NCI-H146 treated with DMSO at 0.1 percent for 48 hours (cell line): ENCODE results near the gene MFSD12.
"Not testable (repeated sequence)": the region's sequence is repeated elsewhere in the genome, so short reads cannot be mapped to it uniquely, and the experiment has no call there.

Source experiments
- DNase-seq: peaks from one replicate; lab custom pipeline; 2025; ENCODE audit not compliant: unreplicated experiment; lab: John Stamatoyannopoulos, UW

The MFSD12 gene

DNA sequence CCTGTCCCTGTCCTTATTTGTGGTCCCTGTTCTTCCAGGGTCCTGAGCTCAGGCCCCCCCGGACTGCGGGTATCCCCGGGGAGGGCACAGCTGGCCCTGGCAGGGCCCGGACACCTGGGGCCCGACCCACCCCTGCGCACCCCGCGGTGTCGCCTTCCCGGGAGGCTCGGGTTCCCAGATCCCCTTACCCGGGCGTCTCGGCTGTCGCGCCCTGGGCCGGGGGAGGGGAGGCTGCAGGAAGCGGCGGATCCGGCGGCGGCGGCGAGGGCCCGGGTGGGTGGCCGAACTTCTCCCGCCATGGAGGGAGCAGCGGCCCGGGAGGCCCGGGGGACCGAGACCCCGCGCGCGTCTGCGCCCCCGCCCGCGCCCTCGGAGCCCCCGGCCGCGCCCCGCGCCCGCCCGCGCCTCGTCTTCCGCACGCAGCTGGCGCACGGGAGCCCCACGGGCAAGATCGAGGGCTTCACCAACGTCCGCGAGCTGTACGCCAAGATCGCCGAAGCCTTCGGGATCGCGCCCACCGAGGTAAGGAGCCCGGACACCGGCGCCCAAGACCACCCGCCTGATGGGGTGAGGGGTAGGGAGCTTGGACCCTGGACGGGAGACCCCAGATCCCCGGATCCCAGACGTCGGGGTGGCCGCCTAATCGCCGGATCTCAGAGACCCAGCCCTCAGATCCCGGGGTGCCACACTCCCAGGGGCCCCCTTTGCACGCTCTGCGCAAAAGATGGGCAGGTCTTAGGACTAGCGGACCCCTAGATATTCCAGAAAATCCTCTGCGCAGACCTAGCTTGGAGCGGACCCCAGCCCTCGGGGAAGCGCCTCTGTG, 28.1 kb upstream of the MFSD12 start, which contains the start of gene GIPC3:
TSS of gene GIPC3 (plus strand) at position 178 of the 826 bp plus-strand sequence. CDS start at position 298, 120 bp downstream.
- no peak for DNase-seq

DNA sequence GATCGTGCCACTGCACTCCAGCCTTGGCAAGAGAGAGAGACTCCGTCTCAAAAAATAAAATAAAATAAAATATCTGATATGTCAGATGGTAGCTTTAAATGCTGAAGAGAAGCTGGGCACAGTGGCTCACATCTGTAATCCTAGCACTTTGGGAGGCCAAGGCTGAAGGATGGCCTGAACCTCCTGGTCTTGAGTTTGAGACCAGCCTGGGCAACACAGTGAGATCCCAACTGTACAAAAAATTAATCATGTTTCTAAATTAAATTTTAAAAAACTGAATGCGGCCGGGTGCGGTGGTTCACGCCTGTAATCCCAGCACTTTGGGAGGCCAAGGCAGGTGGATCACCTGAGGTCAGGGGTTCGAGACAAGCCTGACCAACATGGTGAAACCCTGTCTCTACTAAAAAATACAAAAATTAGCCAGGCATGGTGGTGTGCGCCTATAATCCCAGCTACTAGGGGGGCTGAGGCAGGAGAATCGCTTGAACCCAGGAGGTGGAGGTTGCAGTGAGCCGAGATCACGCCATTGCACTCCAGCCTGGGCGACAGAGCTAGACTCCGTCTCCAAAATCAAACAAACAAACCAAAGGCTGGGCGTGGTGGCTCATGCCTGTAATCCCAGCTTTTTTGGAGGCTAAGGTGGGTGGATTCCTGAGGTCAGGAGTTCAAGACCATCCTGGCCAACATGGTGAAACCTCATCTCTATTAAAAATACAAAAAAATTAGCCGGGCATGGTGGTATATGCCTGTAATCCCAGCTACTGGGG, 26.8 kb upstream of the MFSD12 start:
- DNase-seq: not testable (repeated sequence)

DNA sequence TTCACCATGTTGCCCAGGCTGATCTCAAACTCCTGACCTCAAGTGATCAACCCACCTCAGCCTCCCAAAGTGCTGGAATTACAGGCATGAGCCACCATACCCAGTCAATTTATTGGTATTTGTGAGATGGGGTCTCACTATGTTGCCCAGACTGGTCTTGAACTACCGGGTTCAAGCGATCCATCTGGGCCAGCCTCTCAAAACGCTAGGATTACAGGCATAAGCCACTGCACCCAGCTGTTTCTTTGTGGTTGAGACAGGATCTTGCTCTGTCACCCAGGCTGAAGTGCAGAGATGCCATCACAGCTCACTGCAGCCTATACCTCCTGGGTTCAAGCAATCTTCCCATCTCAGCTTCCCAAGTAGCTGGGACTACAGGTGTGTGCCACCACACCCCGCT, 24.4 kb upstream of the MFSD12 start:
- DNase-seq: not testable (repeated sequence)

DNA sequence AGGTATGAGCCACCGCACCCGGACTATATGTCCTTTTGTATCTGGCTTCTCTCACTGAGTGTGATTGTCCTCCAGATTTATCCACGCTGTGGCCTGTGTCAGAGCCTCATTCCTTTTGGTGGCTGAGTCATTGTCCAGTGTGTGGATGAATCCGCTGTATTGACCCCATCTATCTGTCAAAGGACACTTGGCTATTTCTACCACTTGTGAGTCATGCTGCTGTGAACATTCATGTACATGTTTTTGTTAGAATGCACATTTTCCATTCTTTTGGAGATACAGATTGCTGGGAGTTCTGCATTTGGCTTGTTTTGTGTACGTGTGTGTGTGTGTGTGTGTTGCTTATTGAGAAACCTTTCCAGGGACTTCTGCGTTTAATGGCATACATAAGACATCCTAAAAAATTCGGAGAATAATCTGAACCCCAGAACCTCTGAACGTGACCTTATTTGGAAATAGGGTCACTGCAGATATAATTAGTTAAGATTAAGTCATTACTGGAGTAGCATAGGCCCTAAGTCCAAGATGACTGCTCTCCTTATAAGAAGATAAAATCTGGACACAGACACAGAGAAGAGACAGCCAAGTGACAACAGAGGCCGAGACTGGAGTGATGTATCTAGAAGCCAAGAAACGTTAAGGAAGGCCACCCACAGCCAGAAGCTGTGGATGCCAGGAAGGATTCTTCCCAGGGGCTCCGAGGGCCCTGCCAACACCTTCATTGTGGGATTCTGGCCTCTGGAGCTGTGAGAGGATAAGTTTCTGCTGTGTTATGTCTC, 23.0 kb upstream of the MFSD12 start:
- no peak for DNase-seq

DNA sequence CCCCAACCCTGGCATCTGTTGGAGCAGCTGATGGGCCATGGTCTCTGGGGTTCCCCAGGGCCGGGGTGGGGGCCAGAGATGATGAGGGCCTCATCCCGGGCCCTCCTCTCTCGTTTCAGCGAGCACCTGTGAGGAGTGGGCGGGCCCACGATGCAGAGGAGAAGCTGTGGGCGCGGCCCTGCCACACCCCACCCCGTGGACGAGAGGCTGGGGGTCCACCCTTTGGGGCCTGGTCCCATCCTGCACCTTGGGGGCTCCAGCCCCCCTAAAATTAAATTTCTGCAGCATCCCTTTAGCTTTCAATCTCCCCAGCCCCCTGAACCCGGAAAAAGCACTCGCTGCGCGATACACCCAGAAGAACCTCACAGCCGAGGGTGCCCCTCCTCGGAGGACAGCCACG, 21.0 kb upstream of the MFSD12 start:
- no peak for DNase-seq

DNA sequence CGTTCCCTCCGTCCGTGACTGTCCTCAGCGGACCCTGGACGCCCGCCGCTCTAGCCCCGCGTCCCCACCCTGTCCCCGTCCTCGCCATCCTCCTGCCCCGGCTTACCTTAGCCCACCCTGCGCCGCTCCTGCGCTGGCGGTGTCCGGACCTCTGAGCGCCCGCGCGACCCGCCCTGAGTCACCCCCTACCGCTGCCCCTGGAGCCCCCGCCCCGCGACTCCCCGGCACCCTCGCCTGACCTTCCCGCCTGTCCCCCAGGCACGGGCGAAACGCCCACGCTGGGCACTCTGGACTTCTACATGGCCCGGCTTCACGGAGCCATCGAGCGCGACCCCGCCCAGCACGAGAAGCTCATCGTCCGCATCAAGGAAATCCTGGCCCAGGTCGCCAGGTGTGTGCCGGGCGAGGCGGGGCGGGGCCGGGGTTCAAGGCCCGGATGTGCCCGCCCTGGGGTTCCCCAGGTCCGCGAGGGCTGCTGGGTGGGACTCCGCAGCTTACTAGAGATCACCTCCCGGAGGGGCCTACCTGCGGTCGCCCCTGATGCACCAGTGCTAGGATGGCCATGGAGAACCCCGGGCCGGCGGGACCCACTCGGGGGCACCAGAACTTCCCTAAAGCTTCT, 20.4 kb upstream of the MFSD12 start:
- DNase-seq: no peak

DNA sequence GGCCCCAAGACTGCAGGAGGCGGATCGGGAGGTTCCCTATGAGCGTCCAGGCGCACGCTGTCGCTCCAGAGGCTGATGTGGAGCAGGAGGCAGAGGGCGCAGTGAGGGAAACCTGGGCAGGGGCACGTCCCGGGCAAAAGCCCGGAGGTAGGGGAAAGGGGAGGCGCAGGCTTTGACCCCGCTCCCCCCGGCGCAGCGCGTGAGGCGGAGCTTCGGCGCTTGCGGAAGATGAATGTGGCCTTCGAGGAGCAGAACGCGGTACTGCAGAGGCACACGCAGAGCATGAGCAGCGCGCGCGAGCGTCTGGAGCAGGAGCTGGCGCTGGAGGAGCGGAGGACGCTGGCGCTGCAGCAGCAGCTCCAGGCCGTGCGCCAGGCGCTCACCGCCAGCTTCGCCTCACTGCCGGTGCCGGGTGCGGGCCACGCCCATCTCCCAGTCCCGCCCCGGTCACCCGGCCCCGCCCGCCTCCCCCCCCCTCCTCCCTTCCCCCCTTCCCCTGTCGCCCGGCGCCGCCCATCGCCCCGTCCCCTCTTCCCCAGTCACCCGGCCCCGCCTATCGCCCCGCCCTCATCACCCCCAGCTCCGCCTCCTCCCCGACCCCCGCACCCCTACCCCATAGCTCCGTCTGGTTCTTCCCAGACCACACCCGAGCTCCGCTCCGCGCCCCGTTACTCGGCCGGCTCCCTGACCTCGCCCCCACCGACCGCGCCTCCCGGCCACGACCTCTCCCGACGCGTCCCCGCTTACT, 19.5 kb upstream of the MFSD12 start:
- no peak for DNase-seq

DNA sequence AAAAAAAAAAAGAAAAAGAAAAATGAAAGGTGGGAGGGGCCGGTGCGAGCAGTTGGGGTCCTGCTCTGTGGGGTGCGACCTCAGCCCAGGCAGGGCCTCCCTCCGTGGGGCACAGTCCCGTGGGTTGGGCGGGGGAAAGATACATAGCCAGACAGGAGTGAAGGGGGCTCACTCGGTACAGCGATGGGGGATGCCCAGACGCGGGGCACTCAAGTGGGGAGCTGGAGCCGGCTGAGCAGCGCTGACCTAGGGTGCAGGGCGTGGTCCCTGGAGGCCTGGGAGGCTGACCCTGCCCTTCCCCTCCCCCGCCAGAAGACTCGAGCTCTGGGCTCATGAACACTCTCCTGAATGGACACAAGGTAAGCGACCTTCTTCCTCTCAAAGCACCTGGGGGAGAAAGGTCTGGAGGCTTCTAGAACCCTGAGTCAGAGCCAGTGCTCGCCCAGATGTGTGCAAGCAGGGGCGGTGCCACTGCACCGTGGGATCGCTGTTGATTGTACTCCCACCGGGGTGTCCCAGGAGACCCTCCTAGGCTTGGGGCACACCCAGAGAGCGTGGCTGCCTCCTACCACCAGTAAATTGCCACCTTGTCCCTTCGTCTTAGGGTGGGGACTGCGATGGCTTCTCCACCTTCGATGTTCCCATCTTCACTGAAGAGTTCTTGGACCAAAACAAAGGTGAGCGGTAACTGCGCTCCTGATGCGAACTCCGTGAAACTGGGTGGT, 18.7 kb upstream of the MFSD12 start:
- no peak for DNase-seq

DNA sequence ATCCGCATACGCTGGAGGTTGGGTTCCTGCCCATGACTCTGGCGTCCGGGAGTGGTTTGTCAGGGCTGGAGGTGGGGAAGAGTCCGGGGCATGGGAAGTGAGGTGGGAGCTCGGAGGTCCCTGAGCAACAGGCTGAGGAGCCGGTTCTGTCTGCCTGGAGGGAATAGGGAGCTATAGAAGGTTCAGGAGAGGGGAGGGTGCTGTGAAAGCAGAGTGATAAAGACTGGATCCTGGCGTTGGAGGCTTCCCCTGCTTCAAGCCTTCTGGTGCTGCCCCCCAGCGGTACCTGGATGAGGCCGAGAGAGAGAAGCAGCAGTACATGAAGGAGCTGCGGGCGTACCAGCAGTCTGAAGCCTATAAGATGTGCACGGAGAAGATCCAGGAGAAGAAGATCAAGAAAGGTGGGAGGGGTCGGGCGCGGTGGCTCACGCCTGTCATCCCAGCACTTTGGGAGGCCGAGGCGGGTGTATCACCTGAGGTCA, 17.9 kb upstream of the MFSD12 start:
- no peak for DNase-seq

DNA sequence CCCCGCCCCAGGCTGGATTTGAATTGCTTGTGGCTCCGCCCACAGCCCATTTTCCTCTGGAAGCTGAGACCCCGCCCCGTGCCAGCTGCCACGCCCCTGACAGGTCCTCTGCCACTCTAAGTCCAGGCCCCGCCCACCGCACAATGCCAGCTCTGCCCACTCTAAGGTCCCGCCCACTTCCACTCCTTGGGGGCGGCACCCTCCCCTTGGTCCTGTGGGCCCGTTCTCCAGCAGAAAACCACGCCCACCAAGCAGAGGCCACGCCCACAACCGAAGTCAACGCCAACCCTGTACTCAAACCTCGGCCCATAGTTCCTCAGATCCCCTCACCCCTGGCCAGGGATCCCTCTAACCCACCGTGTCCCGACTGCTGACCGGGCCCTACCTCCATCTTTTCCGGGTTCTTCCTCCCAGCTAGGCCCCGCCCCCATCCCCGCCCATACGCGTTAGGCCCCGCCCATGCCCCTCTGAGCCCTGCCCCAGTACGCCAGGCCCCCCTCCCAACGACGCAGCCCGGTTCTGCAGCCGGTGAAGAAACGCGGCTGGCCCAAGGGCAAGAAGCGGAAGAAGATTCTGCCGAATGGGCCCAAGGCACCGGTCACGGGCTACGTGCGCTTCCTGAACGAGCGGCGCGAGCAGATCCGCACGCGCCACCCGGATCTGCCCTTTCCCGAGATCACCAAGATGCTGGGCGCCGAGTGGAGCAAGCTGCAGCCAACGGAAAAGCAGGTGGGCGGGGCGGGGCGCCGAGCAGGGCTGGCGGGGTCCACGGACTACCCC, 16.7 kb upstream of the MFSD12 start:
- peak; percentile 13 for DNase-seq

DNA sequence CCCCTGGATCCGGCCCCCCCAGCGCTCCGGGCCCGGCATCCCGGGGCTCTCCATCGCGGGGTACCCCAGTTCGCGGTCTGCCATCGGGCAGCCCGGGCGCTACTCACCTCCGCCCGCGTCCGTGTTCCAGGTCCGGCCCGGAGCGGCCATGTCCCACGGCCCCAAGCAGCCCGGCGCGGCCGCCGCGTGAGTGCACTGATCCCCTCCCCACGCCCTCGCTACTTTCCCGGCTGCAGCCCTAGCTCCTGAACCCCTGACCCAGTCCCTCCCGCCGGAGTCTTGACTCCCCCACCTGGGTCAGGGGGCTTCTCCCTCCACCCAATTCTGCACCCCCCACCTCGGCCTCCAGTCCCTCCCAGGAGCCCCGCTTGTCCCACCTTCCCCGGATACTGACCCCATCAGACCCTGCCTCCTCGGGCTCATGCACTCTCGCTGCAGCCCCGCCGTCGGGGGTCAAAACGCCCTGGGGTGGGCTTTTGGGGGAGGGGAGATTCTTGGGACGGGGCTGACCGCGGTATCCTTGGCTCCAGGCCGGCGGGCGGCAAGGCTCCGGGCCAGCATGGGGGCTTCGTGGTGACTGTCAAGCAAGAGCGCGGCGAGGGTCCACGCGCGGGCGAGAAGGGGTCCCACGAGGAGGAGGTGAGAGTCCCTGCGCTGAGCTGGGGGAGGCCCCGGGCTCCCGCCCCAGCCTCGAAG, 15.9 kb upstream of the MFSD12 start:
- no peak for DNase-seq

DNA sequence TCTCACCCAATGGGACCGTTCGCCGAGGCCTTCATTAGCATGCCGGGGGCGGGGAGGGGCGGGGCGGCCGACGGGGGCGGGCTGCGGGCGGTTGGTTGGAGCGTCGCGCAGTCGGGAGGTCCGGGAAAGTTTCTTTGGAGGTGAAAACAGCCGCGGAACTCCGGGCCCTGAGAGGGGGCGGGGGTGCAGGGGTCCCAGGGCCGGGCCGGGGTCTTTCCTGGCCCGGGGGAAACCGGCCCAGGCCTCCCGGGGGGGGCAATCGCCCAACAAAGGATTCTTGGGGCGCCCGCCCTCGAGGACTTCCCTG, 15.4 kb upstream of the MFSD12 start, which contains the start of gene HMG20B:
TSS of gene HMG20B (plus strand) at position 90 of the 307 bp plus-strand sequence. CDS start 366 bp downstream, outside the sequence.
- DNase-seq: no peak

DNA sequence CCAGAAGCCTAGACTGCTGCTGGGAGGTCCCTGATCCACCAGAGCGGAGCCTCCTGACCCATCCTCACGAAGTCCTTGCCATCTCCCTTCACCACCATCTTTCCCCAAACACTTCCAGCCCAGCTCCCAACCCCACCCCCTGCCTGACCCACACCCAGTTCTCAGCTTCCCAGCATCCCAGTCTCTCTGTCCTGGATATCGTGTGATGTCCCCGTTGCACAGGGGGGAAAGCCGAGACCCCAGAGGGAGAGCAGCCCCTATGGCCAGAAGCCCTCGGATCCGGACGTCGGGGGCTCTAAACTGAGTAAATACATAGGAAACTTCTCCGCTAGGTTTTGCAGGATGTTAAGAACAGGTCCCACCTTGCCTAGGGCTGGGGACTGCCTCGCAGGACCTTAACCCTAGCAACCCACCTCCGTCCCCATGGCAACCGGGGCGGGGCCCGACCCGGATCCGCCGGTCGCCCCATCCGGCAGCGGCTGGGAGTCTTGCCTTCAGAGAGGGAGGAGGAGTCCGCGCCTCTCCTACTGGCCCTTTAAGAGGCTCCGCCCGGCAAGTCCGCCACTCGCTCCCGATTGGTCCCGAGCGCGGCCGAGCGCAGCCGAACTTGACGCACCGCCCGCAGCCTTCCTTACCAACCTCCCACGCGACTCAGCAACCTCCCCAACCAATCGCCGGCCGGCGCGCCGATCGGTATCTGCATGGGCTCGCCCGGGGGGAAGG, 14.9 kb upstream of the MFSD12 start:
- DNase-seq: peak; percentile 91

DNA sequence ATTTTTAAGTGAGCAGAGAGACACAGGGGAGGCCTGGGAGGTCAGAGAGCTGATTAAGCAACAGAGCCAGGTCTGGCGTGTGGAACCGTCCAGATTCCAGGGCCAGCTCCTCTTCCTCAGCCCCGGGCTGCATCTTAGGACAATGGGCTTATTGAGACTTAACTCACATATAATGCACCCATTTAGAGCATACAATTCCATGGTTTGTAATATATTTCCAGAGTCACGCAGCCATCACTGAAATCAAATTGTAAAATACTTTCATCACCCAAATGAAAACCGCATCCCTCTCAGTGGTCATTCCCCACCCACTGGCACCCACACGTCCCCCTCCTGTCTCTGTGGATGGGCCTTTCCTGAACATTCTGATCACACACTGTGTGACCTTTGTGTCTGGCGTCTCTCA, 13.2 kb upstream of the MFSD12 start:
- DNase-seq: no peak

DNA sequence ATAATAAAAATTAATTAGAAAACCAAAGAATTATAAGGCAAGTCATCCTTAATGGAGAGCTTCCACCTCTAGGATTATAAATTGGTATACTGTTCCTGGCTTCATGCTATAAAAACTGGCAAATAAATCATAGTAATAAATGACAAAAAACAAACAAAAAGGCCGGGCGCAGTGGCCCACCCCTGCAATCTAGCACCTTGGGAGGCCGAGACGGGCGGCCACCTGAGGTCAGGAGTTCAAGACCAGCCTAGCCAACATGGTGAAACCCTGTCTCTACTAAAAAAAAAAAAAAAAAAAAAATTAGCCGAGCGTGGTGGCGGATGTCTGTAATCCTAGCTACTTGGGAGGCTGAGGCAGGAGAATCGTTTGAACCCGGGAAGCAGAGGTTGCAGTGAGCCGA, 12.7 kb upstream of the MFSD12 start:
- not testable (repeated sequence) for DNase-seq

DNA sequence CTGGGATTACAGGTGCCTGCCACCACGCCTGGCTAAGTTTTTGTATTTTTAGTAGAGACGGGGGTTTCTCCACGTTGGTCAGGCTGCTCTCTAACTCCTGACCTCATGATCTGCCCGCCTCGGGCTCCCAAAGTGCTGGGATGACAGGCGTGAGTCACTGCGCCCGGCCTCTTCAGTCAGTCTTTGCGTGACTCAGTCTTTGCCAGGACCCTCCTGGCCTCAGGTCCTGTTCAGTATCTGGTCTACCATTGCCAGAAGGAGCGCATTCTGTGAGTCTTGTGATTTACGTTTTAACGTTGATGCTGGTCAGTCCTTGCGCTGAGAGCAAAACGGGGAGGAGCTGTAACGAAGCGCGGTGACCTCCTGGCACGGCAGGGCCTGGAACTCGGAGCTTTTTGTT, 7.8 kb upstream of the MFSD12 start:
- no peak for DNase-seq

DNA sequence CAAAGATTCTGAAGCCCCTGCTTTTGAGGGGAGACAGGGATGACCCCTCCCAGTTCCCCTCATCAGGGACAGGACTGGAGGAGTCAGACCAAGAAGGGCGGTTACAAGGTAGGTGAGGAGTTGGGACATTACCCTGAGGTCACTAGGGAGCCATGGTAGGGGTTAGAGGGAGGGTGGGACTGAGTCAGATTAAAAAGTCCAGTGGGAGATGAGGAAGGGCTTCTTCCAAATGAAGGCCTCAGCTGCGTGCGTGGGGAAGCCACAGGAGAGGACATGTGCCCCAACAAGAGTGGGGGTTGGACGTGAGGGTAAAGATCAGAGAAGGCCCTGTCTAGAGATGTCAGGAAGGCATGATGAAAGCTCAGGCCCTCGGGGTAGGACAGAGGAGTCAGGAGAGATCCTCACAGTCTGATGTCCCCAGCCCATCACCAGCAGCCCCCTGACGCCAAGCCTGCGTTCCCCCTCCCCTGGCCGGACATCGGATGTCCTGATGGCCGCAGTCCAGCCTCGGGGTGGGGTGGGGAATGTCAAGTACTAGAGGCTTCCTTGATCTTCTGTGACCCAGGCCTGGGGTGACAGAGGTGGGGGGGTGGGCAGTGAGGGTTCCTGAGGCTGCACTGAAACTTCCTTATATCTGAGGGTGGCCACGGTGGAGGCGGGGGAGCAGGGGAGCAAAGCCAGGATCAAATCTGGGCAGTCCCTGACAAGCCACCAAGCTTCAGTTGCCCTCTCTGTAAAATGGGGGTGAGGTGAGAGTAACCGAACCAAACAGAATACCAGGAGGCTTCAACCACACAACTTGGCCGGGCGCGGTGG, 6.5 kb upstream of the MFSD12 start:
- DNase-seq: no peak
